SU-DHL-6 (cell line): ENCODE results near the gene MAPT.
"Not testable (repeated sequence)": the region's sequence is repeated elsewhere in the genome, so short reads cannot be mapped to it uniquely, and the experiment has no call there.

Experiments
- H2AFZ ChIP-seq: fragments of 200-600 bp; sonication (generic); 2 replicates; pipeline ENCODE4 v1.6.1; 2014; ENCODE audit warnings: low read depth, mild to moderate bottlenecking, moderate library complexity, mixed read lengths, antibody characterized with exemption, low read length; ENCODE audit not compliant: severe bottlenecking
- H3F3A ChIP-seq: fragments of 200-600 bp; shearing (Covaris generic); 2 replicates; pipeline ENCODE4 v1.6.0; 2016; ENCODE audit warnings: antibody characterized with exemption, mild to moderate bottlenecking; ENCODE audit not compliant: insufficient read depth
- H3K27ac ChIP-seq: fragments of 200-600 bp; sonication (generic); 2 replicates; pipeline ENCODE4 v1.5.1; 2016; ENCODE audit warnings: low read depth, mild to moderate bottlenecking, low read length, moderate library complexity, mixed read lengths
- H3K27me3 ChIP-seq: fragments of 200-600 bp; sonication (generic), shearing (Covaris generic); 2 replicates; pipeline ENCODE4 v1.6.0; 2014; ENCODE audit warnings: mild to moderate bottlenecking, low read length
- H3K36me3 ChIP-seq: fragments of 200-600 bp; sonication (generic); 2 replicates; pipeline ENCODE4 v1.6.1; 2014; ENCODE audit warnings: mild to moderate bottlenecking, low read length, mixed read lengths
- H3K4me2 ChIP-seq: fragments of 300-600, 200-600 bp; shearing (Covaris generic), sonication (generic); 2 replicates; pipeline ENCODE4 v1.6.0; 2014; ENCODE audit warnings: low read length, low read depth, mild to moderate bottlenecking; ENCODE audit not compliant: poor library complexity, severe bottlenecking
- H3K4me3 ChIP-seq: fragments of 200-600 bp; sonication (generic); 2 replicates; pipeline ENCODE4 v1.5.1; 2014; ENCODE audit warnings: antibody characterized with exemption, low read length, mild to moderate bottlenecking, mixed read lengths; ENCODE audit not compliant: insufficient read depth, poor library complexity, severe bottlenecking
- H3K79me2 ChIP-seq: fragments of 200-600 bp; sonication (generic); 2 replicates; pipeline ENCODE4 v1.6.1; 2014; ENCODE audit warnings: mild to moderate bottlenecking, low read length, moderate library complexity; ENCODE audit not compliant: insufficient read depth
- H3K9ac ChIP-seq: fragments of 200-600 bp; sonication (generic); 2 replicates; pipeline ENCODE4 v1.7.0; 2014; ENCODE audit warnings: mild to moderate bottlenecking, low read length
- H3K9me2 ChIP-seq: fragments of 200-600 bp; sonication (generic); replicated peaks from 2 replicates; pipeline ENCODE4 v1.6.1; 2014; ENCODE audit warnings: low read length; ENCODE audit not compliant: insufficient read depth
- H3K9me3 ChIP-seq: fragments of 200-600 bp; sonication (generic); 2 replicates; pipeline ENCODE4 v1.6.1; 2014; ENCODE audit warnings: low read length, mixed read lengths; ENCODE audit not compliant: insufficient read depth
- H4K20me1 ChIP-seq: fragments of 200-600 bp; sonication (generic); 2 replicates; pipeline ENCODE4 v1.6.1; 2014; ENCODE audit warnings: low read depth, mild to moderate bottlenecking, antibody characterized with exemption, low read length, moderate library complexity, mixed read lengths
- EZH2phosphoT487 ChIP-seq: fragments of 200-600 bp; sonication (generic), shearing (Covaris generic); conservative IDR thresholded peaks from 2 replicates; pipeline ENCODE4 v1.6.1; 2018; ENCODE audit warnings: mild to moderate bottlenecking, antibody characterized with exemption, low read length, moderate library complexity, mixed read lengths
- TF ChIP-seq, protein P1 (sequence below): fragments of 200-600 bp; sonication (generic); IDR thresholded peaks from one replicate; pipeline ENCODE4 v1.5.1; 2017; ENCODE audit warnings: antibody characterized with exemption, mild to moderate bottlenecking, low read length, moderate library complexity; ENCODE audit not compliant: insufficient read depth, poor library complexity, severe bottlenecking

The MAPT gene

DNA sequence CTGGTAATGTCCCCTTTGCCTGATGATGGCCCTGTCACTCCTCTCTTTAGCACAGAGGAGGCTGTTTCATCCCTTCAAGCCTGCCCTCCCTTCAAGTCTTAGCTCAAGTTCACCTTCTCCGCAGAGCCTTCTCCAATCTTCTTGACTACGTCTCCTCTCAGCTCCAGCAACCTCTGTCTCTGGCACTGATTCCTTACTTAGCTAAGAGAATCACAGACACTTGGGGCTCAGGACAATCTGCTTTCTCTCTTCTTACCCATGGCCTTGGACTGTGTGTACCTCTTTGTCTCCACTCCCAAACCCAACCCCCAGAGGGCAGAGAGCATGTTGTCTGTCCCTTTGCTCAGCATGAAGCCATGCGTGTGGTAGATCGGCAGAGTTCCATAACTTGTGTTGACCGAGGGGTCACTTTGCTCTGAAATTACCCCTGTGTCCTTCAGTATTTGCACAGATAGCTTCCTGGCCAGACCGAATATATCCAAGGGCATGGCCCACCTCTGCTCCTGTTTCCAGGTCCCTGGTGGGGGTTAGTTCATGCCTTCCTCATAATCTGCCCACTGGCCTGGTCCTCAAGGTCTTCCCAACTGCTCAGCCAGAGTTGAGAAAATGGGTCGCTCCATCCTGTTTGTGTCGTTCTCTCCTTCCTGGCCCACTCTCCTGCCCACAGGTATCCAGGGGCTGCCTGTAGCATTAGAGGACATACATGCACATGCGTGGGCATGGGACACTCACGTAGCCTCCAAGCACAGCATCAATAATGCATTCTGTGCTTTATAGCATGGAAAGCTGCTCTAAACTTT is 41.6 kb downstream of the MAPT start:
- Histone ChIP-seq H3K27me3 (no peaks in the 10 kb centered on the region), H3K4me3 (no peak overlapping the region), H3K27ac (no peak overlapping the region), H3K9me3 (no peaks in the 10 kb centered on the region), H3K79me2 (no peaks in the 10 kb centered on the region), H3K9me2 (no peaks in the 10 kb centered on the region), H4K20me1 (no peaks in the 10 kb centered on the region), H3K9ac (no peak overlapping the region), H3F3A (no peaks in the 10 kb centered on the region), H3K4me2 (no peak overlapping the region), H3K36me3 (no peaks in the 10 kb centered on the region), H2AFZ (no peak overlapping the region)
- TF ChIP-seq, protein P1, sequence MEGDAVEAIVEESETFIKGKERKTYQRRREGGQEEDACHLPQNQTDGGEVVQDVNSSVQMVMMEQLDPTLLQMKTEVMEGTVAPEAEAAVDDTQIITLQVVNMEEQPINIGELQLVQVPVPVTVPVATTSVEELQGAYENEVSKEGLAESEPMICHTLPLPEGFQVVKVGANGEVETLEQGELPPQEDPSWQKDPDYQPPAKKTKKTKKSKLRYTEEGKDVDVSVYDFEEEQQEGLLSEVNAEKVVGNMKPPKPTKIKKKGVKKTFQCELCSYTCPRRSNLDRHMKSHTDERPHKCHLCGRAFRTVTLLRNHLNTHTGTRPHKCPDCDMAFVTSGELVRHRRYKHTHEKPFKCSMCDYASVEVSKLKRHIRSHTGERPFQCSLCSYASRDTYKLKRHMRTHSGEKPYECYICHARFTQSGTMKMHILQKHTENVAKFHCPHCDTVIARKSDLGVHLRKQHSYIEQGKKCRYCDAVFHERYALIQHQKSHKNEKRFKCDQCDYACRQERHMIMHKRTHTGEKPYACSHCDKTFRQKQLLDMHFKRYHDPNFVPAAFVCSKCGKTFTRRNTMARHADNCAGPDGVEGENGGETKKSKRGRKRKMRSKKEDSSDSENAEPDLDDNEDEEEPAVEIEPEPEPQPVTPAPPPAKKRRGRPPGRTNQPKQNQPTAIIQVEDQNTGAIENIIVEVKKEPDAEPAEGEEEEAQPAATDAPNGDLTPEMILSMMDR, result no peak
- no peak for TF ChIP-seq EZH2phosphoT487

DNA sequence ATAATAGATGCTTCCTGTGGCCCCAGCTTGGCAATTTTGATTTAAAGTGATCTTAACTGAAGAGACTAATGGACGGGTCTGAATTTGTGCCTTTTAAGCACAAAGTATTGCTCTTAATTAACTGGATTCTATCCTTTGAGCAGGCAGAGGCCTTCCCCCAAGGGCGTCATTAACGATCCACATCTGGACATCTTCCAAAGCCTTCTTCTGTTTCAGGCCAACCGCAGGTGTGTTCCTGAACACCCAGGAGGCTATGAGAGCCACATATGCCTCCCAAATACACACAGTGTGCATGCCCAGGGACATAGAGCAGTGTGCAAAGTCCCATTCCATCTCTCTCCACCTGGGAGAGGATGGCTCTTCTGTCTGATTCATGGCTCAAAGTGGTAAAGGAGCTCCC is 42.3 kb downstream of the MAPT start:
- no peaks in the 10 kb centered on the region for H3K27me3 ChIP-seq
- H3K9me2 ChIP-seq, result no peaks in the 10 kb centered on the region
- no peak overlapping the region for H3K4me3 ChIP-seq
- no peaks in the 10 kb centered on the region for H3F3A ChIP-seq
- no peaks in the 10 kb centered on the region for H3K36me3 ChIP-seq
- no peaks in the 10 kb centered on the region for H3K9me3 ChIP-seq
- H3K27ac ChIP-seq, result no peak overlapping the region
- TF ChIP-seq EZH2phosphoT487, result no peak
- TF ChIP-seq, protein P1, result no peak
- H3K4me2 ChIP-seq, result no peak overlapping the region
- H2AFZ ChIP-seq, result no peak overlapping the region
- H4K20me1 ChIP-seq, result no peaks in the 10 kb centered on the region
- H3K9ac ChIP-seq, result no peak overlapping the region
- H3K79me2 ChIP-seq, result no peaks in the 10 kb centered on the region

DNA sequence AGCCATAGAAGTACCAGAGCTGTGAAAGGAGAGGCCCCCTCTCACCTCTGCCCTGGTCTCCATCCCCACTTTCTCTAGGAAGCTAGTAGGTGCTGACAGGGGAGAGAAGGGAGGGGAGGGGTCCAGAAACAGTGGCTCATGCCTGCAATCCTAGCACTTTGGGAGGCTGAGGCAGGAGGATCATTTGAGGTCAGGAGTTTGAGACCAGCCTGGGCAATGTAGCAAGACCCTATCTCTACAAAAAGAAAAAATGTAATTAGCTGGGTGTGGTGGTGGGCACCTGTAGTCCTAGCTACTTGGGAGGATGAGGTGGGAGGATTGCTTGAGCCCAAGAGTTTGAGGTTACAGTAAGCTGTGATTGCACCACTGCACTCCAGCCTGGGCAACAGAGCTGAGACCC is 42.8 kb downstream of the MAPT start:
- H3K27me3 ChIP-seq, H3K79me2 ChIP-seq, H3K36me3 ChIP-seq, H3K4me2 ChIP-seq, H2AFZ ChIP-seq, H3K27ac ChIP-seq, H3F3A ChIP-seq, H3K9ac ChIP-seq, H3K9me3 ChIP-seq, H3K9me2 ChIP-seq, H3K4me3 ChIP-seq, H4K20me1 ChIP-seq: not testable (repeated sequence)

DNA sequence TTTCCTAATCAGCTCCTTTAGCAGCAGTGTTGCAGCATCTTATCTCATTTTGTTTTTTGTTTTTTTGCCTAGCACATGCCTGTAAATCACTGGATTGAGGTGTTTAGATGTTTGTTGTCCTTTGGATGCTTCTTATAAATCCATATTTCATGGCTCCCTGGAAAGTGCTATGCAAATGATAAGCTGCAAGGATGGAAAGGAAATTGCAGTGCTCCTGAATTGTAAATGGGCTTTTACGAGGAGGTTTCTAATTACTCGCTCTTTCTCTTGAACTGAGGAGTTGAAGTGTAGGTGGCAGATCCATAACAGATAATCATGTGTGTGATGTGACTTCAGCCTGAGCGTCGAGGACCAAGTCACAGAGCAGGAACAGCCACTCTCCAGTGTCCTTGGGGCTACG is 45.0 kb downstream of the MAPT start:
- no peak overlapping the region for H3K4me2 ChIP-seq
- H3K9me2 ChIP-seq, result no peaks in the 10 kb centered on the region
- no peak overlapping the region for H3K4me3 ChIP-seq

More for the DNA sequence above, 45.0 kb downstream of the MAPT start:
- Histone ChIP-seq H3K79me2 (no peaks in the 10 kb centered on the region), H3K27me3 (no peaks in the 10 kb centered on the region), H3K9ac (no peak overlapping the region), H3K27ac (no peak overlapping the region), H2AFZ (no peak overlapping the region), H4K20me1 (no peaks in the 10 kb centered on the region), H3K36me3 (no peaks in the 10 kb centered on the region), H3F3A (no peaks in the 10 kb centered on the region), H3K9me3 (no peaks in the 10 kb centered on the region)
- no peak for TF ChIP-seq EZH2phosphoT487
- TF ChIP-seq, protein P1, result no peak
